H9 (cell line): ENCODE measurements around the gene GTF2F2. TPM values are rescaled to one million over a fixed set of nuclear protein-coding genes. Genes with fewer than 3 reads are reported as not detected.

Experiments
- DNase-seq: peaks from one replicate; pipeline ENCODE4 v3.0.0-alpha.2; 2017
- H2AFZ ChIP-seq: one replicate; pipeline ENCODE4 v1.6.1; 2013; ENCODE audit warnings: mild to moderate bottlenecking, low read length, control low read depth, moderate library complexity
- H2AK5ac ChIP-seq: 2 replicates; pipeline ENCODE4 v1.6.1; 2013; ENCODE audit warnings: low read length, control low read depth, mixed read lengths; ENCODE audit not compliant: insufficient read length
- H2BK120ac ChIP-seq: one replicate; pipeline ENCODE4 v1.6.1; 2013; ENCODE audit warnings: low read depth, mild to moderate bottlenecking, low read length, control low read depth, inconsistent platforms; ENCODE audit not compliant: poor library complexity, severe bottlenecking
- H2BK12ac ChIP-seq: 2 replicates; pipeline ENCODE4 v1.6.1; 2013; ENCODE audit warnings: low read length, control low read depth, mixed read lengths, low read depth; ENCODE audit not compliant: insufficient read length
- H2BK15ac ChIP-seq: 2 replicates; pipeline ENCODE4 v1.6.1; 2013; ENCODE audit warnings: low read depth, low read length, control low read depth
- H2BK20ac ChIP-seq: one replicate; pipeline ENCODE4 v1.6.1; 2013; ENCODE audit warnings: low read depth, mild to moderate bottlenecking, low read length, control low read depth, inconsistent platforms; ENCODE audit not compliant: poor library complexity, severe bottlenecking
- H2BK5ac ChIP-seq: 2 replicates; pipeline ENCODE4 v1.6.1; 2013; ENCODE audit warnings: low read length, control low read depth, mixed read lengths; ENCODE audit not compliant: insufficient read length
- H3K14ac ChIP-seq: 2 replicates; pipeline ENCODE4 v1.6.1; 2013; ENCODE audit warnings: low read length, control low read depth; ENCODE audit not compliant: insufficient read depth
- H3K18ac ChIP-seq: 2 replicates; pipeline ENCODE4 v1.6.1; 2013; ENCODE audit warnings: low read depth, mild to moderate bottlenecking, mixed read lengths, low read length, control low read depth; ENCODE audit not compliant: insufficient read length
- H3K23ac ChIP-seq: 2 replicates; pipeline ENCODE4 v1.6.1; 2013; ENCODE audit warnings: low read length, control low read depth, mixed read lengths, low read depth; ENCODE audit not compliant: insufficient read length
- H3K23me2 ChIP-seq: 2 replicates; pipeline ENCODE4 v1.6.1; 2013; ENCODE audit warnings: low read depth, mild to moderate bottlenecking, mixed read lengths, low read length, control low read depth; ENCODE audit not compliant: insufficient read length, poor library complexity, severe bottlenecking
- H3K27ac ChIP-seq: 2 replicates; pipeline ENCODE4 v1.5.1; 2013; ENCODE audit warnings: low read length, control low read depth, mixed read lengths, low read depth; ENCODE audit not compliant: insufficient read length
- H3K27me3 ChIP-seq: 2 replicates; pipeline ENCODE4 v1.6.1; 2013; ENCODE audit warnings: low read length, control low read depth, inconsistent platforms; ENCODE audit not compliant: insufficient read depth
- H3K4ac ChIP-seq: 2 replicates; pipeline ENCODE4 v1.6.1; 2013; ENCODE audit warnings: low read depth, mild to moderate bottlenecking, control low read depth, inconsistent platforms, low read length, moderate library complexity
- H3K4me1 ChIP-seq: 2 replicates; pipeline ENCODE4 v1.6.1; 2013; ENCODE audit warnings: low read length, control low read depth, inconsistent platforms; ENCODE audit not compliant: insufficient read depth
- H3K4me2 ChIP-seq: 2 replicates; pipeline ENCODE4 v1.6.1; 2013; ENCODE audit warnings: low read length, control low read depth, mixed read lengths; ENCODE audit not compliant: insufficient read length, insufficient read depth
- H3K56ac ChIP-seq: 2 replicates; pipeline ENCODE4 v1.6.1; 2013; ENCODE audit warnings: low read depth, mild to moderate bottlenecking, mixed read lengths, low read length, control low read depth; ENCODE audit not compliant: insufficient read length
- H3K79me1 ChIP-seq: 2 replicates; pipeline ENCODE4 v1.6.1; 2013; ENCODE audit warnings: low read depth, mild to moderate bottlenecking, moderate library complexity, low read length, control low read depth, inconsistent platforms; ENCODE audit not compliant: insufficient read depth, poor library complexity, severe bottlenecking
- H3K79me2 ChIP-seq: 2 replicates; pipeline ENCODE4 v1.6.1; 2013; ENCODE audit warnings: low read length, control low read depth, inconsistent platforms; ENCODE audit not compliant: insufficient read depth
- H3K9ac ChIP-seq: 2 replicates; pipeline ENCODE4 v1.6.1; 2013; ENCODE audit warnings: low read length, control low read depth, mixed read lengths; ENCODE audit not compliant: insufficient read length; ENCODE audit errors: extremely low read depth
- H3K9me3 ChIP-seq: one replicate; pipeline ENCODE4 v1.6.1; 2013; ENCODE audit warnings: low read depth, low read length, inconsistent platforms; ENCODE audit not compliant: control insufficient read depth
- H3T11ph ChIP-seq: one replicate; pipeline ENCODE4 v1.6.1; 2013; ENCODE audit warnings: mild to moderate bottlenecking, low read length, control low read depth, inconsistent platforms
- H4K20me1 ChIP-seq: one replicate; pipeline ENCODE4 v1.6.1; 2013; ENCODE audit not compliant: control insufficient read depth, insufficient read length, insufficient read depth
- H4K5ac ChIP-seq: 2 replicates; pipeline ENCODE4 v1.6.1; 2013; ENCODE audit warnings: low read depth, mild to moderate bottlenecking, mixed read lengths, low read length, control low read depth; ENCODE audit not compliant: insufficient read length
- H4K8ac ChIP-seq: replicated peaks from 2 replicates; pipeline ENCODE4 v1.6.1; 2013; ENCODE audit warnings: low read length, control low read depth, mixed read lengths, low read depth; ENCODE audit not compliant: insufficient read length
- H4K91ac ChIP-seq: 2 replicates; pipeline ENCODE4 v1.6.1; 2013; ENCODE audit warnings: low read depth, mild to moderate bottlenecking, moderate library complexity, mixed read lengths, low read length, control low read depth; ENCODE audit not compliant: insufficient read length
- H3K27ac Mint-ChIP-seq, 3 experiments: 2 replicates in 2 of 3; 3 replicates in 1 of 3; pipeline ENCODE4 v1.8.0; 2020 to 2021; ENCODE audit warnings: mixed read lengths in 3 of 3, mild to moderate bottlenecking in 1 of 3, moderate library complexity in 1 of 3
- H3K27me3 Mint-ChIP-seq: 2 replicates; pipeline ENCODE4 v1.8.0; 2021; ENCODE audit warnings: low read depth, mild to moderate bottlenecking, moderate library complexity, mixed read lengths
- H3K36me3 Mint-ChIP-seq, 3 experiments: 2 replicates in 2 of 3; 3 replicates in 1 of 3; pipeline ENCODE4 v1.8.0; 2020 to 2021; ENCODE audit warnings: low read depth in 3 of 3, mixed read lengths in 3 of 3; ENCODE audit not compliant: insufficient read depth in 1 of 3
- H3K4me1 Mint-ChIP-seq, 2 experiments: 2 replicates each; pipeline ENCODE4 v1.8.0; 2020; ENCODE audit warnings: mixed read lengths in 2 of 2
- H3K4me3 Mint-ChIP-seq, 2 experiments: 2 replicates in 1 of 2; 3 replicates in 1 of 2; pipeline ENCODE4 v1.8.0; 2020 to 2021; ENCODE audit warnings: mild to moderate bottlenecking in 2 of 2, mixed read lengths in 2 of 2, moderate library complexity in 1 of 2
- H3K9me3 Mint-ChIP-seq, 2 experiments: 2 replicates in 1 of 2; 3 replicates in 1 of 2; pipeline ENCODE4 v1.8.0; 2020; ENCODE audit warnings: mild to moderate bottlenecking in 2 of 2, mixed read lengths in 2 of 2, moderate library complexity in 1 of 2
- CTCF ChIP-seq: fragments of 200-600 bp; sonication (generic); conservative IDR thresholded peaks from 3 replicates; pipeline ENCODE4 v1.8.0; 2021; ENCODE audit warnings: antibody characterized with exemption, mild to moderate bottlenecking
- total RNA-seq: library from RNA; stranded (reverse); gene quantifications from 2 replicates; pipeline ENCODE4 v1.2.1, GENCODE V29; 2021

Gene GTF2F2
- total RNA-seq, 1 experiment from 2014 or later = 29.6 TPM

- Histone ChIP-seq H4K91ac (no peak overlapping the region), H3K4me2 (no peak overlapping the region)
Observed at GRCh38 chr13:45240143-45240542, 119.8 kb downstream of the GTF2F2 start.

More at GRCh38 chr13:45240143-45240542, 119.8 kb downstream of the GTF2F2 start:
- no peaks in the 10 kb centered on the region for H3K27me3 ChIP-seq
- Mint-ChIP-seq H3K4me1 (peaks cover 9 to 10% of the 10 kb centered on the region in 2 experiments), H3K4me3 (no peak overlapping the region), H3K27ac (no peak overlapping the region), H3K9me3 (no peaks in the 10 kb centered on the region), H3K36me3 (no peaks in the 10 kb centered on the region), H3K27me3 (no peaks in the 10 kb centered on the region)
- no peaks in the 10 kb centered on the region for H3K79me2 ChIP-seq
- no peaks in the 10 kb centered on the region for H3K9me3 ChIP-seq
- H3K9ac ChIP-seq = no peak overlapping the region
- no peak overlapping the region for H2BK12ac ChIP-seq
- no peak overlapping the region for H2BK20ac ChIP-seq
- 0 out of 3 replicates have a peak, but pooled peaks have one; percentile 13 for TF ChIP-seq CTCF
- H3K4me1 ChIP-seq = no peaks in the 10 kb centered on the region
- H3T11ph ChIP-seq = no peak overlapping the region
- no peak overlapping the region for H2BK120ac ChIP-seq
- no peak overlapping the region for H3K27ac ChIP-seq
- no peak overlapping the region for H3K18ac ChIP-seq
- H2BK5ac ChIP-seq = no peak overlapping the region
- H3K56ac ChIP-seq = no peak overlapping the region
- no peak overlapping the region for H3K14ac ChIP-seq
- peaks cover 3% of the 10 kb centered on the region for H3K79me1 ChIP-seq
- H3K4ac ChIP-seq = no peak overlapping the region
- no peak for DNase-seq
- no peak overlapping the region for H2AK5ac ChIP-seq
- no peak overlapping the region for H2AFZ ChIP-seq
- no peak overlapping the region for H3K23ac ChIP-seq
- H4K5ac ChIP-seq = no peak overlapping the region
- H4K20me1 ChIP-seq = no peaks in the 10 kb centered on the region
- H4K8ac ChIP-seq = no peak overlapping the region
- no peak overlapping the region for H2BK15ac ChIP-seq
- no peaks in the 10 kb centered on the region for H3K23me2 ChIP-seq
